T follicular helper cell (primary cell): Measurements from ENCODE around the gene IL4R.
"Not testable (repeated sequence)": the region's sequence is repeated elsewhere in the genome, so short reads cannot be mapped to it uniquely, and the experiment has no call there.

ENCODE experiments used
- DNase-seq: peaks from one replicate; pipeline ENCODE4 v3.0.0-alpha.2; 2020; ENCODE audit warnings: low read depth

Gene IL4R

DNA sequence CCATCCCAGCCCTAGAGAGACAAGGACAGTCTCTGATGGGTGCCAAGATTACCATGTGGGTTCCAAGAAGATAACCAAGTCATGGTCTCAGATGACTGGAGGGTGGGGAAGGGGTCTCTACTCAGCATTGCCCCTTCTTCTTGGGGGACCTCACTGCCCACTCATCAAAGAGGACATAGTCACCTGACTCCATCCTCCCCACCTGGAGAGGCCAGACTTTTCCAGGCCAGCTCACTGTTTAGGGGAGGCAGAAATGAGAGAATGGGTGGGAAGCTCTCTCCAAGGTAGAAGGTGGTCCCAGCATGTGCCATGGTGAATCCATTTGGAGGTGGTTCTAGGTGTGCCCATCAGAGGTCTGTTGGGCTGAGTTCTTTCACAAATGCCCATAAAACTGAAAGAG is 67.5 kb downstream of the IL4R start:
- DNase-seq = no peak

GRCh38 chr16:27381974-27382855 is 68.4 kb downstream of the IL4R start:
- DNase-seq = no peak

DNA sequence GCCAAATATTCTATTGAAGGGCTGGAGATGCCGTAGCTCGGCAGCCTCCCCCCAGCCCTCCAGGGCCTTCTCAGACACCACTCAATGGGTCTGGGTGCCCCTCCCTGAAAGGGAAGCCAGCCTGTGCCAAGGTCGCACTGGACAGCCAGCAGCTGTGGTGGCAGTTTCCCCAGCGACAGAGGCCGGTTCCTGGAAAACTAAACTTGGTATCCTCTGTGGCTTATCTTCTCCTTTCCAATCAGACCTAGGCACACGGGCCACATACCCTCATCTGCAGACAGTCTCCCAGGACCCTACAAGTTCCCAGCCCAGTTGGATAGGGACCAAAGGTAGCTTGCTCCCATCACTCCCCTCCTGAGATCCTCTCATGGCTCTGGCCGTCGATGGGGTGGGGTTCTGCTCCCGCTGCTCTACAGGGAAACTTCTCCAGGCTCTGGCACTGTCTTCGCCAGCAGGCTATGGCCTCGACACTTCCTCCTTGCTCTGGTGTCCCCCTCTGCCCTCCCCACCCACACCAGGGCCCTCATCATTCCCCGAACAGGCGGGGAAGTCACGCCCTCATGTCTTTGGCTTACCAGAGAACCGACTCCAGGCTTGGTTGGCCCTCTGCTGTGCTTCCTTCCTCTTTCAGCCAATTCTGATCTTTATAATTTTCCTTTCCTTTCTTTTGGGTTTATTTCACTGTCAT is 69.9 kb downstream of the IL4R start:
- DNase-seq = no peak

GRCh38 chr16:27384425-27384824 is 70.7 kb downstream of the IL4R start:
- no peak for DNase-seq

DNA sequence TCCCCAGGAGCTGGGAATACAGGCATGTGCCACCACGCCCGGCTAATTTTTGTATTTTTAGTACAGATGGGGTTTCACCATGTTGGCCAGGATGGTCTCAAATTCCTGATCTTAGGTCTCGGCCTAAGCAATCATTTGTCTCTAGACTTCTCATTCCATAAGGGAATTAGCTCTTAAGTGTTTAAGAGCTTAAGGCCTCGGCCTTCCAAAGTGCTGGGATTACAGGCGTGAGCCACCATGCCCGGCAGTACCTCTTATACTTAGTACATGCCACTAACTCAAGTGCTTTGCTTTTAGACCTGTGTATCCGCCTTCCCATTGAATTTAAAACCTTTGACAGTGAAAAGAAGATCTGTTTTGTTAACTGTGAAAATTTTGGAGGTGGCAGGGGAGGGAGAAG is 71.6 kb downstream of the IL4R start:
- DNase-seq = no peak

DNA sequence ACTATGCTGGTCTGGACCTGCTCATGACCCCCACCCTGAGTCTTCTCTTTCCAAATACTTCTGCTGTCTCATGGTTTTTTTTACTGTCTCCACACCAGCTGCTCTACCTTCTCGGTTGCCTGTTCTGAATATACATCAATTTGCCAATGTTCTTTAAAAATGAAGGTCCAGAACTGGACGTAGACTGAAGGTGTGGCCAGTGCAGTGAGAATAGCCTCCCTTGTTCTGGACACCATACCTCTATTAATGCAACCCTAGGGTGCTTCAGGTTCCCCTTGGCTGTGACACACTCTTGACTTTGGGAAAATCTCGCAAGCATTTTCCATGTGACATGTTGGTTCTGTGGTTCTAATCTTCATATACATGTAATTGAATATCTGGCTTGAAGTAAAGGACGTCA is 72.9 kb downstream of the IL4R start:
- no peak for DNase-seq

- no peak for DNase-seq
Measured at GRCh38 chr16:27387724-27388123, 74.0 kb downstream of the IL4R start.

DNA sequence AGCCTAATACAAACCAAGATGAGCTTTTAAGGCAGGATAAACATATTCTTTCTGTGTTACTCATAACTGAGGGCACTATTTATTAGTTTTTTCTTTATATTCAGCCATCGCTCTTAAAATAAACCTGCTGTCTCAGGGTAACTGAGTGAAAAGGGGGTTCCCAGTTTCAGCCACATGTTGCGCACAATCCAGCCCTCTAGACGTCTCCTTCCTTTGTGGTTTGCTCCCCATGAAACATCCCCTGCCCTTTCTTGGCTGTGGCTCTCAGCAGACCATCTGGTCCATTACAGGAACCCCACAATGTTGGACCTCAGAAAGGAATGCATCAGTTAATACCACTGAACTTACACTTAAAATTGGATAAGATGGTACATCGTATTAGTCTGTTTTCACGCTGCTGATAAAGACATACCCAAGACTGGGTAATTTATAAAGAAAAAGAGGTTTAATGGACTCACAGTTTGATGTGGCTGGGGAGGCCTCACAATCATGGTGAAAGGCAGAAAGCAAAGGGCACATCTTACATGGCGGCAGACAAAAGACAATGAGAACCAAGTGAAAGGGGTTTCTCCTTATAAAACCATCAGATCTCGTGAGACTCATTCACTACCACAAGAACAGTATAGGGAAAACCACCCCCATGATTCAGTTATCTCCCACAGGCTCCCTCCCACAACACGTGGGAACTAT is 75.6 kb downstream of the IL4R start:
- DNase-seq = no peak

DNA sequence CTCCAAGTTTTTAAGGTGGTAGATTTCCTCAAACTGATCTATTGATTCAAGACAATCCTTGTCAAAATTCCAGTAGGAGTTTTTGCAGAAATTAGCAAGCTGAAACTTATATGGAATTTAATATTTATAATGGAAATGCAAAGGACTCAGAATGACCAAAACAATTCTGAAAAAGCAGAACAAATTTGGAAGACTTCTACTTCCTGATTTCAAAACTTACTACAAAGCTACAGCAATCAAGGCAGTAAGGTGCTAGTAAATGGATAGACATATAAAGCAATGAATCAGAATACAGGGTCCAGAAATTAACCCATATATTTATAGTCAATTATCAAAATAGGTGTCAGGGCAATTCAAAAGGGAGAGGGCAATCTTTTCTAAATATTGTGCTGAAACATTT is 76.4 kb downstream of the IL4R start:
- DNase-seq = no peak

DNA sequence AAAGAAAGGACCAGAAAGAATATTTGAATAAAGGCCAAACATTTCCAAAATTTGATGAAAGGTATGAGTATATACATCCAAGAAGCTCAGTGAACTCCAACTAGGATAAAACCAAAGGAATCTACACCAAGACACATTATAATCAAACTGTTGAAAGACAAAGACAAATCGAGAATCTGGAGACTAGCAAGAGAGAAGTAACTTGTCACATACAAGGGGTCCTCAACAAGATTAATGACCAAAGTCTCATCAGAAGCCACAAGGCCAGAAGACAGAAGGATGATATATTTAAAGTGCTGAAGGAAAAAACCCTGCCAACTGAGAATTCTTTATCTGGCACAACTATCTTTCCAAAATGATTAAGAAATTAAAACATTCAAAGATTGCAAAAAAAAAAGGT is 78.9 kb downstream of the IL4R start:
- no peak for DNase-seq

DNA sequence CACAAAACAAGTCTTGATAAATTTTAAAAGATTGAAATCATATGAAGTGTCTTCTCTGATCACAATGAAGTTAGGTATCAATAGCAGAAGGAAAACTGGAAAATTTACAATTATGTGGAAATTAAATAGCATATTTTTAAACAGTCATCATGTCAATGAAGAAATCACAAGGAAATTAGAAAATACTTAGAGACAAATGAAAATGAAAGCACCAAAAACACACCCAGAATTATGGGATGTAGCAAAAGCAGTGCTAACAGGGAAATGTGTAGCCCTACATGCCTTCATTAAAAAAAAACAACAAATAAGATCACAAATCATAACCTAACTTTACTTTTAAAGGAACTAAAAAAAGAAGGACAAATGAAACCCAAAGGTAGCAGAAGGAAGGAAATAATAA is 80.7 kb downstream of the IL4R start:
- DNase-seq = no peak

DNA sequence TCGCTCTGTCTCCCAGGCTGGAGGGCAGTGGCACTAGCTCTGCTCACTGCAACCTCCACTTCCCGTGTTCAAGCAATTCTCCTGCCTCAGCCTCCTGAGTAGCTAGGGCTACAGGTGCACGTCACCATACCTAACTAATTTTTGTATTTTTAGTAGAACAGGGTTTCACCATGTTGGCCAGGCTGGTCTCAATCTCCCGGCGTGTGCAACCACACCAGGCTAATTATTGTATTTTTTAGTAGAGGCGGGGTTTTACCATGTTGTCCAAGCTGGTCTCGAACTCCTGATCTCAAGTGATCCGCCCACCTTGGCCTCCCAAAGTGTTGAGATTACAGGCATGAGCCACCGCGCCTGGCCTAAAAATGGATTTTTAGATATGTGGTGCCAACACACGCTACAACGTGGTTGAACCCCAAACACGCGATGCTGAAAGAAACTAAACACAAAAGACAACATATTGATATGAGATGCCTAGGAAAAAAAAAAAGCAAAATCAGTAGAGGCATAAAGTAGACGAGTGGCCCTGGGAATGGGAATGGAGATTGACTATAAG is 84.6 kb downstream of the IL4R start:
- DNase-seq = not testable (repeated sequence)

DNA sequence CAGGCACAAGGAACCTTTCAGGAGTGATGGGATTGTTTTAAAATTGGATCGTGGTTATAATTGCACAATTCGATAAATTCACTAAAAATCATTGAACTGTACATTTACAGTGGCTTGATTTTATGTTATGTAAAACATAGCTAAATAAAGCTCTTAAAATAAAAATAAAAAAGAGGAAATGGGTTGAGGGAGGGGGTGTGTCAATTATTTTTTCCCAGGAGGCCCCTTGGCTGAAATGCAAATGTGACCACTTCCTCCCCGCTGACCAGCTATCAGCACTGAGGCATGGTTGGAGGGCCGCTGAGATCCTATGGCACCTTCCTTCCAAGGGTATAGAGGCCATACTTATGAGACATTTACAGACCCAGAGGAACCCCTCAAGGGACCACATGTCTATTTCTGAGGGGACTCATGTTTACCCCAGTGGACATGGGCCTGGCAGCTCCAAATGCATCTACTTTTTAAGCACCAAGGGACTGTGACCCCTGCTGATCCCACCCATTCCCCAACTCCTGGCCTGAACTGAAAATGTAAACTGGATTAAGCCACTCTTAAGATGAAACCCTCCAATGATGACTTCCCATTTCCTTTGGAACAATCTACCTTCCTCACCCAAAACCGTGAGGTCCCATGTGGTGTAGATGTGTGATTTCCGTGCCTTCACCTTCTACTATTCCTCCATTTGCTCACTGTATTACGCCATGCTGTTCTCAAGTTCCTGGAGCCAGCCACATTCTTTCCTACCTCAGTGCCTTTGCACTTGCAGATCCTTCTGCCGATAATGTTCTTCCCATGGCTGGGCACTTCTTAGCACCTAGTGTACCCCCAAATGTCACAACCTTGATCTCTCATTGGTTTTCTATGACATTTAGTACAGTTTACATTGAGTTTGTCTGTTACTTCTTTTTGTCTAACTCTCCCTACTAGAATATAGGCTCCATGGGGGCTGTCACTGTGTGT is 85.4 kb downstream of the IL4R start:
- no peak for DNase-seq

GRCh38 chr16:27399969-27400368 is 86.2 kb downstream of the IL4R start:
- no peak for DNase-seq

- DNase-seq = no peak
Measured at GRCh38 chr16:27400751-27401620, 87.2 kb downstream of the IL4R start.

DNA sequence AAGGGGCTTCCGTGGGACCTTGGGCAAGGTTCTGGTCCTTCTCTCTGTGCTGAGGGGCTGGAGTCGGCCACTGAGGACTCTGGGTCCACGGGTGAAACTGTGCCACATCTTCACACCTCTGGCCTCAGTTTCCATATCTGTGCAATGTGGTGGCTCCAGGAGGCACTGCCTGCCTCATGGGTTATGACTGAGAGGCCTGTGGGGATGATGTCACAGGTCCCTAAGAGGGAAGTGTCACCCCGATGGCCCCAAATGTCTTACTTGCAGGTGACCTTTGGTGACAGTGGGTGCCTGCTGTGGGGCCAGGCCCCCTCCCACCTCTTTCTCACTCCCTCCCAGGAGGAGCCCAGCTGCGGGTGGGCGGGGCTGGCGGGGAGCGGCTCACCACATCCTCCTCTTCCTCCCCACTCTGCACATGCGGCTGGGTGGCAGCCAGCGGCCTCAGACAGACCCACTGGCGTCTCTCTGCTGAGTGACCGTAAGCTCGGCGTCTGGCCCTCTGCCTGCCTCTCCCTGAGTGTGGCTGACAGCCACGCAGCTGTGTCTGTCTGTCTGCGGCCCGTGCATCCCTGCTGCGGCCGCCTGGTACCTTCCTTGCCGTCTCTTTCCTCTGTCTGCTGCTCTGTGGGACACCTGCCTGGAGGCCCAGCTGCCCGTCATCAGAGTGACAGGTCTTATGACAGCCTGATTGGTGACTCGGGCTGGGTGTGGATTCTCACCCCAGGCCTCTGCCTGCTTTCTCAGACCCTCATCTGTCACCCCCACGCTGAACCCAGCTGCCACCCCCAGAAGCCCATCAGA is 88.2 kb downstream of the IL4R start, which contains the start of gene IL21R:
Gene IL21R (plus strand): TSS at position 407 of the 801 bp plus-strand sequence. CDS start 27,898 bp downstream, outside the sequence.
- DNase-seq = peak; percentile 81

DNA sequence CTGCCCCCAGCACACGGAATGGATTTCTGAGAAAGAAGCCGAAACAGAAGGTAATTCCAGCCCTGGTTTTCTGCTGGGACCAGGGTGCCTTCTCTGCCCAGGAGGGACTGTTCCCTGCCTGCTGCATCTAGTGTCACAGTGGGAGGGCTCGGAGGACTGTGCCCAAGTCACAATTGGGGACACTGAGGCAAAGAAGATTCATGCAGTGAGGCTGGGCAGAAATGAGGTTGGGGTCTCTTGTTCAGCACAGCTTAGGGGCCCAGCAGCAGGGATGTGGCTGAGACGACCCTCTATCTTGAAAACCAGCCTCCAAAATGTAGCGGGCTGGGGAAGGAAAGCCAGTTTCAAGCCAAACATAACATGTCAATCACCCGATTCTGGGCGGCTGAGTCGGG is 88.8 kb downstream of the IL4R start:
- DNase-seq = no peak

DNA sequence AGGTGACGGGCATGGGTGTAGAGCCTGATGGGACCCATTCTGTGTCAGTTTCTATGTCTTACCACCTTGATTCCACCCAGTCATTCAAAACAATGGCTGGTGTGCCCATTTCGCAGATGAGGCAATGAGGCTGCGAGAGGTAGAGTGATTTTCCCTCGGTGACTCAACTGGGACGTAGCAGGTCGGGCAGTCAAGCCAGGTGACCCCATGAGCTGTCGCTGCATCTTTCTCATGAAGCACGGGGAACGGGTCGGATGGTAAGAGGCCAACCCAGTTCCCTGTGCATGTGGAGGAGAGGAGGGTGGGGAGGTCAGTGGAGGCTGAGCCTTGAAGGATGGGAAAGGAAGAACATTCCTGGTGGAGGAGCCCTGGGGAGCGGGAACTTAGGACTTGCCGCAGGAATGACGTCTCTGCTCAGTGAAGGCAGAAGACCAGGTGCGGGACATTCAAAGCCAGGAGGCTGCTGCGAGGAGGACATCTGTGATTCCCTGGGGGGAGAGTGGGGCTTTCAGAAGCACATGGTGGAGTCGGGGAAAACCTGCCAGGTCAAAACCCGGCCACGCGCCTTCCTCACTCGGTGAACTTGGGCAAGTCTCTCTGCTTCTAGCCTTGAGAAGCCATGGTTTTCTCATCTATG is 89.3 kb downstream of the IL4R start:
- DNase-seq = no peak

GRCh38 chr16:27403601-27403992 is 89.8 kb downstream of the IL4R start:
- no peak for DNase-seq
